HG02763 (cell line): ENCODE results near the gene FAAP20.

Experiments
- ATAC-seq: cut with Tn5 transposase; IDR thresholded peaks from one replicate; pipeline ENCODE4 v1.9.1; 2021; ENCODE audit warnings: mild to moderate bottlenecking, moderate library complexity; ENCODE audit not compliant: unreplicated experiment

The FAAP20 gene

DNA sequence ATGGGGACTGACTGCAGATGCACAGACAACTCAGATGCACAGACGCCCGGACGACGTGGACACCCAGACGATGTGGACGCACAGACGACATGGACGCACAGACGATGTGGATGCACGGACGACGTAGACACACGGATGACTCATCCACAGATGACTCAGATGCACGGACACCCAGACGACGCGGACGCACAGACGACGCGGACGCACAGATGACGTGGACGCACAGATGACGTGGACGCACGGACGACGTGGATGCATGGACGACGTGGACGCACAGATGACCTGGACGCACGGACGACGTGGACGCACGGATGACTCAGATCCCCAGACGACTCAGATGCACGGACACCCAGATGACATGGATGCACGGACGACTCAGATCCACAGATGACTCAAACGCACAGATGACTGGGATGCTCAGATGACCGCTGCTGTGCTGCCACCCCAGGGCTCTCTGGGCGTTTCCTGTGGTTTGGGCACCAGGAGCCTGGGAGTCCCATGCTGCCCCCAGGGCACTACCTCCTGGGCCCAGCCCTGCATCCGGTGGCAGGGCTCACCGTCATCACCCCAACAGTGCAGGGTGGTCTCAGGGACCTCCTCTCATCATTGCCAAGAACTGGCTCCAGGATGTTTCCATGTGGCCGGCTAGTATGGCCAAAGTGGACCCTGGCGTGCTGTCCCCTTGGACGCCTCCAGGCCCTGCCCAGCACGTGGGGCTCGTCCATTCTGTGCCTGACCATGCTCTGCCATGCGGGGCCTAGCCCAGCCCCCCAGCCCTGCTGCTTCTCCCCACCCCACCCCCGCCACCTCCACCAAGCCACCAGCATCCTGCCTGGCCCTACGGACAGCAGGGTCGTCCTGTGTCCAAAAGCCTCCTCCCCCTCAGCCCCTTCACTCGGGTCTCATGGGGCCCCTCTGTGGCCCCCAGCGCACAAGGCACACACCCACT, 14.0 kb downstream of the FAAP20 start:
- ATAC-seq = no peak

GRCh38 chr1:2179283-2180013, 15.1 kb downstream of the FAAP20 start:
- ATAC-seq = no peak

DNA sequence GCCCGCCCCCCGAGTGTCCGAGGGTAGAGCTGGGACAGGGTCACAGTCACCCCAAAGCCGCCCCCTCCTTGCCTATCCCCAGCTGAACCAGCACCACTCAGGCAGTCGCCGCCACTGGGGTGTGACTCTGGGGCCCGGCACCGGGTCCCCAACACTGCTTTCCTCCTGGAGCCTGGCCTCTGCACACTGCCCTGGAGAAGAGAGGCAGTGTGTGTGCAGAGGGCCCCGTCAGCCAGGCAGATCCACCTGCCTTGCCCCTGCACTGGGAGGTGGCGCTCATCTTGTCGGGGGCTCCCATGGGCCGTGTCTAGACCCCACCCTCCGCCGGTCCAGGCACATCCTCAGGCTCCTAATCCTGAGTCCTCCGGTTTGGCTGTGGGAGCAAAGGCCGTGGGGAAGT, 15.7 kb downstream of the FAAP20 start:
- ATAC-seq = no peak

- ATAC-seq = no peak
Observed at GRCh38 chr1:2177946-2178538, 16.5 kb downstream of the FAAP20 start.

GRCh38 chr1:2177541-2177940, 17.0 kb downstream of the FAAP20 start:
- no peak for ATAC-seq

- no peak for ATAC-seq
Observed at GRCh38 chr1:2176615-2177014, 18.0 kb downstream of the FAAP20 start.

DNA sequence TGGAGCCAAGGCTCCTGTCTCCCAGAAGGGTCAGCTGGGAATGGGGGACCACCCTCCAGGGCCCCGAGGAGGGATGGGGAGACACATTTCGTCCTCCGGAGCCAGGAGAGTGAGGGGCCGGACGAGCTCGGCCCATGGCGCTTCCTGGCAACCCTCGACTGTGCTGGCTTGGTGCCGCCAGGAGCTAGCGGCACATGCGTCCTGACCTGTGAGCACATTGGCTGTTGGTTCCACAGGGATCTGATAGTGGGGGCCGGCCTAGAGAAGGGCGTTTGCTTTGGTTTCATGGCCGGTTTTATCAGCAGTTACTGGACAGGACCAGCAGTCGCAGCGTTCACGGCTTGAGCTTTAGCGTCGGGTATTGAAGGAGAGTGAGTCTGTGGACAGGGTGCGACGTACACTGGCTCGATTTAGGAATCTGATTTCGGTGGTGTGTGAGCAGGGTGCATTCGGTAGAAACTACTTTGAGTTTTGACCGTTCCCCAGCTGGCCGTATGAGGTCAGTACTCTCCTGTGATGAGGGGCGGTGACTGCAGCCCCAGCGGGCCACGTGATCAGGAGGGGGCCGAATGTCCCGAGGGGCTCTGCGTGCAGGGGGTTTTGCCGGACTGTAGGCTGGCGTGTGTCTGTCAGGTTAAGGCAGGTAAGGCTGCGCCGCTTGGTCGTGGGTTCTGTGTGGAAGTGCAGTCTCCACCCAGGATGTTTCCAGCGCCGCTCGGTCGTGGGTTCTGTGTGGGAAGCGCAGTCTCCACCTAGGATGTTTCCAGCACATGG, 18.7 kb downstream of the FAAP20 start:
- ATAC-seq = no peak

DNA sequence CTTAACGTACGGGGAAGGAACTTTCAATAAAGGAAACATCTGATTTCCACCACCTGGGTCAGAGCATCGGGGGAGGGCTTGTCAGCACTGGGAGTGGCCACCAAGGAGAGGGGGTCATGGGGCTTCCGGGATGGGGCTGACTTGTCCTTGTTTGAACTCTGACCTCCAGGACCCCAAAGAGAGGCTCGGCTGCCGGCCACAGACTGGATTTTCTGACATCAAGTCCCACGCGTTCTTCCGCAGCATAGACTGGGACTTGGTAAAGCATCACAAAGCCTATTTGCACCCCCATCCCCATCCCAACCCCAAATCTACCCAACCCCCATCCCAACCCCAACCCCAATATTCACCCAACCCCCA, 19.5 kb downstream of the FAAP20 start:
- ATAC-seq = no peak

GRCh38 chr1:2174348-2175054, 20.1 kb downstream of the FAAP20 start:
- ATAC-seq = no peak

DNA sequence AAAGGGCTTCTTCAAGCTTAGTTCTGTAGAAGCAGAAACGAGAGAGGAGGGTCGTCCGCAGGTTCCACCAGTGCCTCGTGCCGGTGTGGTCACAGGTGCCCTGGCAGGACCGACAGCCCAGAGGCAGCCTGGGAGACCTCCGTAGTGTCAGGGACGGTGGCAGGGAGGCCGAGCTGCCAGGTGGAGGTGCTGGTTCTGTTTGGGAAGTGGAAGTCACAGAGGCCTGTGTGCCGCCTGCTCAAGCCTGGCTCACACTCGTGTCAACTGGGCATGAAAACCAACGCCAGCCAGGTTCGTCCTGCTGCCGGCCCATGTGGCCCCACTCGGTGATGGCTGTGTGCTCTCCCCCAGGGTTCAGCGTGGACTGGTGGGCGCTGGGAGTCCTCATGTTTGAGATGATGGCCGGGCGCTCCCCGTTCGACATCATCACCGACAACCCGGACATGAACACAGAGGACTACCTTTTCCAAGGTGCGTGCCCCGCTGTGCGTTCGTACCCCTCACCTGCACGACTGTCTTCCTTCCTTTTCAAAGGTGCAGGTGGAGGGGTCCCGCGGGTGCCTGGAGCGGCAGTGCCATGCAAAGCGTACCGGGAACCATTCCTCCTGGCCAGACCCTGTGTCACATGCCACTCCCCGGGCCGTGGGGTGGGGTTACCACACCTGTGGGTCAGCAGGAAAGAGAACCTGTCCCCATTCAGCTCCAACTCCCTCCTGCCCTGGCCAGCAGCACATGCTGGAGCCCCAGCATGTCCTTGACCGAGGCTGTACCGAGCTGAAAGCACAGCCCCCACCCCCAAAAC, 20.8 kb downstream of the FAAP20 start:
- ATAC-seq = no peak

DNA sequence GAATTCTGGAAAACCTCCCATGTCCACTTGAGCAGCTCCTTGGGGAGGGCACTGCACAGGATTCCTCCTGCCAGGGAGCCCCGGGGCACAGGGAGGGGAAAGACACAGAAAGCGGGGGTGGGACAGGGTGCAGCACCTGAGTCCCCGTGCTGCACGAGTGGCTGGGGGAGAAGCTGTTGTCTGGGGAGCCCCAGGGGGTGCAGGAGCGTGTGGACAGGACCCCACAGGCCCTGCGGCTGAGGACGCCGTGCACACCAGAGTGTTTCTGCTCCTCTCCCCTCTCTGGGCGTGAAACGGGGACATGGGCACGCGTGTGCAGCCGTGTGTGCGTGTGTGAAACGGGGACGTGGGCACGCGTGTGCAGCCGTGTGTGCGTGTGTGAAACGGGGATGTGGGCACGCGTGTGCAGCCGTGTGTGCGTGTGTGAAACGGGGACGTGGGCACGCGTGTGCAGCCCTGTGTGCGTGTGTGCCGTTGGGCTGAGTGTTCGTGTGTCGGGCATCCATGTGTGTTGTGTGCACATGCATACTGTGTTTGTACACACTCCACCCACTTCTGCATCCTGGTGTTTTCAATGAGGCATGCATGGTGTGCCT, 21.9 kb downstream of the FAAP20 start:
- no peak for ATAC-seq

GRCh38 chr1:2172012-2172411, 22.6 kb downstream of the FAAP20 start:
- ATAC-seq = no peak

GRCh38 chr1:2170211-2170610, 24.4 kb downstream of the FAAP20 start:
- ATAC-seq = no peak

DNA sequence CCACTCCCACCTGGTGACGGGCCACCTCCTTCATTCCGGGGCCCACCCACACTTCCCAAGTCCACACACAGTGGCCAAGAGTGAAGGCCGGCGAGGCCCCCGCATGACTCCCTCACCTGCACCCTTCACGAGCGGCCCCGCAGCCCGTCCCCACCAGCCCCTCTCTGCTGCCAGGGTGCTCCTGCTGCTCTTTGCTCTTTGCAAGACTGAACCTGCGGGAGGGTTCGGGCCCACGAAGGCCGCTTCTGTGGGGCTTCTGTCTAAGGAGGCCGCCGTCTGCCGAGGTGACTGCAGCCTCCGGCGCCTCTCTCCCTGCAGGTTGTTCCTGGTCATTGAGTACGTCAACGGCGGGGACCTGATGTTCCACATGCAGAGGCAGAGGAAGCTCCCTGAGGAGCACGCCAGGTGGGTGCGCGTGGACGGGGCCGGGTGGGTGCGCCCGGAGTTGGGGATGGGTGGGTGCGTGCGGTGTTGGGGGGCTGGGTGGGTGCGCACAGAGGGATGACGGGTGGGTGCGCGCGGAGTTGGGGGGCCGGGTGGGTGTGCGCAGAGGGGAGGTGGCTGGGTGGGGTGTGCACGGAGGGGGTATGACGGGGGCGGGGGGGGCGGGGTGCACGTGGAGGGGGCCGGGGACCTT, 25.3 kb downstream of the FAAP20 start:
- ATAC-seq = no peak

DNA sequence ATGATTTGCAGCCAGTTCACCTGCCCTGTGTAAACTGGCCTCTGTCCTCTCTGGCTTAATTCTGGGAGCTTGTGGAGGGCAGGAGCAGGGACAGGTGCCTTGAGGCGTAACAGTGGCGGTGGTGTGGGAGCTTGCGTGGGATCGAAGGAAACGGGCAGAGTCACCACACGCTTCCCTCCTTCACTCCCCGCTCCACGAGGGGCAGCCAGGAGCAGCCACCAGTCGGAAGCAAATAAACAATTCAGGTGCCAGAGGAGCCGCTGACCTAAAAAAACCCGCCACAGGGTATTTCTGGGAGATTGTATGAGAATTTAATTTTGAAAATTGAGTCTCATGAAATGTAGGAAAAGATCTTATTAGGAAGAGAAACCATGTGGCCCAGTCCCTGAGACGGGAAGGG, 26.0 kb downstream of the FAAP20 start:
- no peak for ATAC-seq

GRCh38 chr1:2168090-2168489, 26.5 kb downstream of the FAAP20 start:
- ATAC-seq = no peak

GRCh38 chr1:2166695-2167094, 27.9 kb downstream of the FAAP20 start:
- ATAC-seq = no peak

GRCh38 chr1:2166254-2166653, 28.3 kb downstream of the FAAP20 start:
- ATAC-seq = no peak

- no peak for ATAC-seq
Observed at GRCh38 chr1:2165646-2166045, 28.9 kb downstream of the FAAP20 start.
